ENCODE measurements around the gene HTT. TPM values are rescaled to one million over a fixed set of nuclear protein-coding genes. Genes with fewer than 3 reads are reported as not detected.

HTT gene
- total and polyA plus RNA-seq, 9 of the 15 experiments (the other 6 are each of a cell fraction or from before 2014, with no cell fraction given): 0.66 to 31.6 (median 14.7) TPM

DNA sequence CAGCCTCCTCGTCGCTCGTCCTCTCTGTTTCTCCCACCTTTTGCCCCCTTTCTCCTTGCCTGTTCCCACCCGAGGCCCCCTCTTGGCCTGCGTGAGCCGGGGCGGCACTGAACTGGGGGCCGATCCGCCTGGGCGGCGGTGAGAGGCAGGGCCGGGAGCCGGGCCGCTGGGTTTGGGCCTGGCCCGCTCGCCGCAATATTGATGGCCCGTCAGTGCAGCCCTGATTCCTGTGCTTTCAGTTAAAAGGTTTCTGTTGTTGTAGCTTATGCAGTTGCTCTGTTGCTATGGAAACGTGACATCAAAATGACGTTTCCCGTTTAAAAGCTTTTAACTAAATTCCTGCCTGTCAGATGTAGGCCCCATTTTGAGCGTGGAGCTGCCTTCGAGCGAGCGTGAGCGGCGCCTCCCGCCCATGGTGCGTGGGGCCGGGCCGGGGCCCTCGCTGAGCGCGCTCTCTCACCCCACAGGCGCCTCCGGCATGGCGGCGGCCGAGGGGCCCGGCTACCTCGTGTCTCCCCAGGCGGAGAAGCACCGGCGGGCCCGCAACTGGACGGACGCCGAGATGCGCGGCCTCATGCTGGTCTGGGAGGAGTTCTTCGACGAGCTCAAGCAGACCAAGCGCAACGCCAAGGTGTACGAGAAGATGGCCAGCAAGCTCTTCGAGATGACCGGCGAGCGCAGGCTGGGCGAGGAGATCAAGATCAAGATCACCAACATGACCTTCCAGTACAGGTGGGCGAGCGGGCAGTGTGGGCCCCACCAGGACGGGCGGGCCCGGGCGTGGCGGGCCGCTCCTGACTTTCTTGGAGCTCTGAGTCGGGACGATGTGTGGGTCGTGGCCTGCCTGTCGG, 174.6 kb downstream of the HTT start, which contains the start of gene MSANTD1:
TSS of gene MSANTD1 (plus strand) at position 349 of the 851 bp plus-strand sequence. CDS start at position 413, 64 bp downstream.
- H3K27me3 ChIP-seq (ENCODE audit: control insufficient read depth in 2 of 2, insufficient read depth in 2 of 2, low read length in 2 of 2): peaks cover 3 to 14% of the 10 kb centered on the region in 2 experiments; a peak in 3 of 5 replicates
- no peaks in the 10 kb centered on the region for H3K79me2 ChIP-seq (ENCODE audit: control insufficient read depth, insufficient read depth, low read length)
- no peak within 1 kb of the TSS for H2AFZ ChIP-seq (ENCODE audit: low read depth, low read length)
- H3K9ac ChIP-seq (ENCODE audit: insufficient read depth in 1 of 2, low read depth in 2 of 2, low read length in 2 of 2): peak within 1 kb of the TSS in 1 of 2 experiments; percentile 58; a peak in 1 of 4 replicates
- H3K9me3 ChIP-seq (replicated peaks; ENCODE audit: control insufficient read depth, insufficient read depth, low read depth, low read length): no peaks in the 10 kb centered on the region
- in situ Hi-C loops (cut with MboI): no loop called here
- H3K36me3 ChIP-seq (ENCODE audit: control insufficient read depth, insufficient read depth, low read length): no peaks in the 10 kb centered on the region
- H4K20me1 ChIP-seq (replicated peaks; ENCODE audit: control insufficient read depth, insufficient read depth, low read length): peaks cover 6% of the 10 kb centered on the region
- ChIA-PET POLR2A (interaction anchor here (0.8 to 0.9 kb wide), 2 partner anchors 8 to 11 kb away, joined by 3 read pairs; no protein-coding TSS in a partner anchor), CTCF (ENCODE audit: low intra/inter-chr PET ratio) (no interaction called here)
- intact Hi-C loops (cut with micrococcal nuclease): no loop called here
- WGBS (ENCODE audit: insufficient coverage, low coverage, missing lambda C conversion rate): 53% methylated on average over 50 of the region's 72 CpGs
- peaks cover 0 to 66% of the 10 kb centered on the region in 2 experiments; a peak in 2 of 5 replicates for H3K4me1 ChIP-seq (replicated peaks in 1 of 2; ENCODE audit: control insufficient read depth in 2 of 2, insufficient read depth in 2 of 2, low read length in 2 of 2)
- DNase-seq (ENCODE audit: extremely low read depth in 1 of 4, low spot score in 3 of 4): peak in 2 of 4 experiments; percentile 33 to 43
- no peak within 1 kb of the TSS for H3K4me3 ChIP-seq
- BruUV-seq (replicated peaks): no TSS peak
- H3K9me1 ChIP-seq (ENCODE audit: control insufficient read depth, insufficient read depth, low read length): no peaks in the 10 kb centered on the region
- no peak within 1 kb of the TSS for H3K27ac ChIP-seq (ENCODE audit: extremely low read depth, low read depth, low read length)
- ATAC-seq: no peak; the same call in 2 of the 3 replicates
- no peak within 1 kb of the TSS for H3K4me2 ChIP-seq (ENCODE audit: insufficient read depth, low read length)
- FAIRE-seq: no peak
- TF ChIP-seq, protein P1, sequence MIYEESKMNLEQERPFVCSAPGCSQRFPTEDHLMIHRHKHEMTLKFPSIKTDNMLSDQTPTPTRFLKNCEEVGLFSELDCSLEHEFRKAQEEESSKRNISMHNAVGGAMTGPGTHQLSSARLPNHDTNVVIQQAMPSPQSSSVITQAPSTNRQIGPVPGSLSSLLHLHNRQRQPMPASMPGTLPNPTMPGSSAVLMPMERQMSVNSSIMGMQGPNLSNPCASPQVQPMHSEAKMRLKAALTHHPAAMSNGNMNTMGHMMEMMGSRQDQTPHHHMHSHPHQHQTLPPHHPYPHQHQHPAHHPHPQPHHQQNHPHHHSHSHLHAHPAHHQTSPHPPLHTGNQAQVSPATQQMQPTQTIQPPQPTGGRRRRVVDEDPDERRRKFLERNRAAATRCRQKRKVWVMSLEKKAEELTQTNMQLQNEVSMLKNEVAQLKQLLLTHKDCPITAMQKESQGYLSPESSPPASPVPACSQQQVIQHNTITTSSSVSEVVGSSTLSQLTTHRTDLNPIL (CRISPR knock-in tag; IDR thresholded peaks at IDR 0.05): no peak
- no peak for TF ChIP-seq HDAC3 (IDR thresholded peaks at IDR 0.05; ENCODE audit: borderline replicate concordance, partially characterized antibody)
- no peak for TF ChIP-seq NR3C1 (CRISPR knock-in tag; IDR thresholded peaks at IDR 0.05)
- no peak for TF ChIP-seq KDM2B (CRISPR knock-in tag; IDR thresholded peaks at IDR 0.05)
- TF ChIP-seq L3MBTL2 (IDR thresholded peaks at IDR 0.05): no peak
- TF ChIP-seq ZNF79 (CRISPR knock-in tag; IDR thresholded peaks at IDR 0.05; ENCODE audit: low read depth): no peak
- TF ChIP-seq, protein P2, sequence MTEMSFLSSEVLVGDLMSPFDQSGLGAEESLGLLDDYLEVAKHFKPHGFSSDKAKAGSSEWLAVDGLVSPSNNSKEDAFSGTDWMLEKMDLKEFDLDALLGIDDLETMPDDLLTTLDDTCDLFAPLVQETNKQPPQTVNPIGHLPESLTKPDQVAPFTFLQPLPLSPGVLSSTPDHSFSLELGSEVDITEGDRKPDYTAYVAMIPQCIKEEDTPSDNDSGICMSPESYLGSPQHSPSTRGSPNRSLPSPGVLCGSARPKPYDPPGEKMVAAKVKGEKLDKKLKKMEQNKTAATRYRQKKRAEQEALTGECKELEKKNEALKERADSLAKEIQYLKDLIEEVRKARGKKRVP (CRISPR knock-in tag; IDR thresholded peaks at IDR 0.05): no peak
- TF ChIP-seq RFX1 (IDR thresholded peaks at IDR 0.05): peak; percentile 83
- TF ChIP-seq MEIS2 (IDR thresholded peaks at IDR 0.05; ENCODE audit: partially characterized antibody): no peak
- TF ChIP-seq, protein P3, sequence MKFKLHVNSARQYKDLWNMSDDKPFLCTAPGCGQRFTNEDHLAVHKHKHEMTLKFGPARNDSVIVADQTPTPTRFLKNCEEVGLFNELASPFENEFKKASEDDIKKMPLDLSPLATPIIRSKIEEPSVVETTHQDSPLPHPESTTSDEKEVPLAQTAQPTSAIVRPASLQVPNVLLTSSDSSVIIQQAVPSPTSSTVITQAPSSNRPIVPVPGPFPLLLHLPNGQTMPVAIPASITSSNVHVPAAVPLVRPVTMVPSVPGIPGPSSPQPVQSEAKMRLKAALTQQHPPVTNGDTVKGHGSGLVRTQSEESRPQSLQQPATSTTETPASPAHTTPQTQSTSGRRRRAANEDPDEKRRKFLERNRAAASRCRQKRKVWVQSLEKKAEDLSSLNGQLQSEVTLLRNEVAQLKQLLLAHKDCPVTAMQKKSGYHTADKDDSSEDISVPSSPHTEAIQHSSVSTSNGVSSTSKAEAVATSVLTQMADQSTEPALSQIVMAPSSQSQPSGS (CRISPR knock-in tag; IDR thresholded peaks at IDR 0.05): no peak
- no peak for TF ChIP-seq MIER1 (IDR thresholded peaks at IDR 0.05; ENCODE audit: low read depth)
- TF ChIP-seq ASH1L (IDR thresholded peaks at IDR 0.05; ENCODE audit: borderline replicate concordance, low read depth, partially characterized antibody): no peak
- no peak for TF ChIP-seq ZNF766 (CRISPR knock-in tag; conservative IDR thresholded peaks at IDR 0.05)
- TF ChIP-seq KLF6 (CRISPR knock-in tag; IDR thresholded peaks at IDR 0.05; ENCODE audit: borderline replicate concordance): no peak
- no peak for TF ChIP-seq ZNF583 (CRISPR knock-in tag; IDR thresholded peaks at IDR 0.05)
- TF ChIP-seq MYBL2 (IDR thresholded peaks at IDR 0.05; ENCODE audit: low read depth): no peak
- no peak for TF ChIP-seq MYBL2 (CRISPR knock-in tag; IDR thresholded peaks at IDR 0.05; ENCODE audit: borderline replicate concordance)
- no peak for TF ChIP-seq TEAD1 (CRISPR knock-in tag; IDR thresholded peaks at IDR 0.05)
- TF ChIP-seq ETV1 (tag; conservative IDR thresholded peaks at IDR 0.05; ENCODE audit: low read depth): no peak
- peak; percentile 20; the same call in 1 of the 2 replicates for TF ChIP-seq CREM (IDR thresholded peaks at IDR 0.05; ENCODE audit: low read depth)
